Activated CD8-positive, alpha-beta memory T cell treated with anti-CD3 and anti-CD28 coated beads for 24 hours (primary cell): ENCODE results near the gene SCAMP3.
"Not testable (repeated sequence)": the region's sequence is repeated elsewhere in the genome, so short reads cannot be mapped to it uniquely, and the experiment has no call there.

Source experiments
- DNase-seq: peaks from one replicate; pipeline ENCODE4 v3.0.0-alpha.2; 2020

Gene SCAMP3

DNA sequence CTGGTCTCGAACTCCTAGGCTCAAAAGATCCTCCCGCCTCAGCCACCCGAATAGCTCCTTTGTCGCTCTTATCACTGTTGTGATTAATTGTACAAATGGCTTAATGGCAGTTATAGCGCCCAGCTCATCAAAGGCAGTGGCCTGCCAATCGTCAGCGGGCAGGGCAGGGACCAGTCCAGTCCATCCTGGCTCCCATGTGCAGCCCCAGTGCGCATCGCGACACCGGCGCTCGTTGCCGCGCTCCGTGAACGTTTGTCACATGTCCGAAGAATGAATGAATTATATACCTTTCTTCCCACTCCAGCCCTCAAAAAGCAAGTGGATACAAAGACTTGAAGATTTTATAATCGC is 35.3 kb downstream of the SCAMP3 start:
- DNase-seq, result peak; percentile 96

- DNase-seq, result no peak
These were observed 35.8 kb downstream of the SCAMP3 start for GRCh38 chr1:155226188-155226909.

DNA sequence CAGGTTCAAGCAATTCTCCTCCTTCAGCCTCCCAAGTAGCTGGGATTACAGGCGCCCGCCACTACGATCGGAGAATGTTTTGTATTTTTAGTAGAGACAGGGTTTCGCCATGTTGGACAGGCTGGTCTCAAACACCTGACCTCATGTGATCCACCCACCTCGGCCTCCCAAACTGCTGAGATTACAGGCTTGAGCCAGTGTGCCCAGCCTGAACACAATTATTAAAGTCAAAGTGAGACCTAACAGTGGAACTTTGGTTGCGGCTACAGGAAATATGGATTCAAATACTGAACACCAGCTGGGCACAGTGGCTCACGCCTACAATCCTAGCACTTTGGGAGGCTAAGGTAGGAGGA is 36.8 kb downstream of the SCAMP3 start:
- peak; percentile 60 for DNase-seq

DNA sequence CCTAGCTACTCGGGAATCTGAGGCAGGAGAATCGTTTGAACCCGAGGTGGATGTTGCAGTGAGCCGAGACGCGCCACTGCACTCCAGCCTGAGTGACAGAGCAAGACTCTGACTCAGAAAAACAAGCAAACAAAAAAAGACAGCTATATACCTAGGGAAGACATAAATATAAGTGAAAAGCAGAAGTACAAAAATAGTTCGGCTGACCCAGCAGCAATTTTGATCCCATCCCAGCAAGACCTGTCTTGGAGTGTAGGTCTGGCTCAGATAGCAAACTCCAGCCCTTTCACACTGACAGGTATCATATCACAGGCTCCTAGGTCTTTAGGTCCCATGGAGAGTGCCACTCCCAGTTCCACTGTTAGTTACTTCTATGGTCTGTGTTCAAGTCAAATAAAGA is 39.1 kb downstream of the SCAMP3 start:
- no peak for DNase-seq

DNA sequence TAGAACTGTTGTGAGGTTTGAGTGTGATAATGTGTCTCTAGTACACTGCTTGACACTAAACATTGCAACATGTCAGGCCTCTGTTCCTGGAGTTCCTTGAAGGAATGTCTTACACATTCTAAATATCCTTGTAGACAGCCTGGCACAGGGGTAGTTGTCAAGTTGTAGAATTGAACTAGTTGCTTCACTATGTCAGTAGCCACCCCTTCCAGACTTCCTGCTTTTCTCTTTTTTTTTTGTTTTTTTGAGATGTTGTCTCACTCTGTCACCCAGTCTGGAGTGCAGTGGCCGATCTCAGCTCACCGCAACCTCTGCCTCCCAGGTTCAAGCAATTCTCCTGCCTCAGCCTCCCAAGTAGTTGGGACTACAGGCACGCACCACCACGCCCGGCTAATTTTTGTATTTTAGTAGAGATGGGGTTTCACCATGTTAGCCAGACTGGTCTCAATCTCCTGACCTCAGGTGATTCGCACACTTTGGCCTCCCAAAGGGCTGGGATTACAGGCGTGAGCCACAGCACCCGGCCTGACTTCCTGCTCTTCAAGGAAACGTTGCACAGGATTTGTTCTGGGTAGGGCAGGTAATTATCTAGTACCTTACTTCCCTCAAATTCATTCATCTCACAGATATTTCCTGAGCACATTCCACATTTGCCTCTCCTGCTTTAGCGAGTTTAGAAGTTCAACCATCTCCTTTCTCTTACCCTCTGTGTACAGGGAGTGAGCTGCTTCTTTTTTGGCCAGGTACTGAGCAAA is 41.8 kb downstream of the SCAMP3 start:
- not testable (repeated sequence) for DNase-seq

DNA sequence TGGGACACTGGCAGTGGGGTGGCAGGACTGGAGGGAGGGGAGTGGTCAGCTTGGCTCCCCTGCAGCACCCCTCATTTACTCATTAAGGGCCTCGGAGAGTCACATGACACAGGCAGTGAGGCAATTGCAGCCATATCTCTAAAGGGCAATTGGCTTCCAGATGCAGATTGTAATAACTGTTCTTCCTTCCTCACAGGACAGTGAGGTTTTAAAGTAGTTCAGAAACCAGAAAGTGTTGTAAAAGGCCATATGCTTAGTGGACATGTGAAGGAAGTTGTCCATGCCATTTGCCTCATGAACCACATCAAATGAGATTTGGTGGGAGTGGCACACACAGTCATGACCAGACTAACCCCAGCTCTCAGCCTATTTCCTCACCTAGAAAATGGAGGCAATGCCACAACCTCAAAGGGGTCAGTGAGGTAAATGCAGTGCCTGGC is 42.5 kb downstream of the SCAMP3 start:
- DNase-seq, result peak; percentile 64

DNA sequence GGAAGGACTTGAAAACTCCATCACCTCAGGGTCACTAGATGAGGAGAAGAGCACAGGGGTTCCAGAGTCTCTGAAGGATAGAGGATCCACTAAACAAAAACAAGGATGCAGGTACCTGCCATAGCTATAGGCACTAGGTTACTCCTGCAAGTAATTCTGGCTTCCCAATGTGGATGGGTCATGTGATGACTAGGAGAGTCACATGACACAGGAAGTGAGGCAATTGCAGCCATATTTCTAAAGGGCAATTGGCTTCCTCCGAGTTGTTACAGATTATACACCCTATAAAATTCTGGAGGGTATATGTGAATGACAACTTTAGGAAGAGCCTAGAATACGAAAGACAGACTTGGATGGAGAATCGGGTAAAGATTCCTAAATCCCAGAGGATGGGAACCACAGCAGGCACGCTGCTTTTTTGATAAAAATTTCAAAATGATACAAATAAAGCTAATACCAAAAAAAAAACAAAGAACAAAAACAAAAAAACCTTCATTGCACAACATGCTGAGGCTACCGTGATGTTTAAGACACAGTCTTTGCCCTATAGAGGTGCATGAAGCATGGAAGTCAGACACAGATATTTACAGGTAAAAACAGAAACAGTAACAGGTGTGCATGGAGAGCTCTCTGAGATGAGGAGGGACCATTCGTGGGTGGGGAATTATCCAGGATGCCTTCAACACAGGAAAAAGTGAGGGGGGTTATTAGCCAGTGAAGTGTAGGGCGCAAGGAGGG is 43.1 kb downstream of the SCAMP3 start:
- DNase-seq, result peak; percentile 65

DNA sequence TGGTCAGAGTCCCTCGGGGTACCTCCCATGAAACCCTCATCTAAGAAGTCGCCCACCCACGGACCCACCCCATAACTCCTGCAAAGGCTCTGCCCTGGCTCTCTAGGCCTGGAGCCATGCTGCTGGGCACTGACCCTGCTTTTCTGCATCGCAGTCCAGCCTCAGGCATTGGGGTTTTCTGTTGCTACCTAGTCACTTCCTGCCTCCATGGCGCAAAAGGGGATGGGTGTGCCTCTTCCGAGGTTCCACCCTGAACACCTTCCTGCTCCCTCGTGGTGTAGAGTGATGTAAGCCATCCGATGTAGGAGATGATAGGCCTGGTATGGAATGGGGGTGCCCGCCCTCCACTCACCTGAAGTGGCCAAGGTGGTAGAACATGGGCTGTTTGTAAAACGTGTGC is 47.5 kb downstream of the SCAMP3 start:
- not testable (repeated sequence) for DNase-seq

GRCh38 chr1:155212051-155212440 is 50.1 kb downstream of the SCAMP3 start:
- DNase-seq, result not testable (repeated sequence)

DNA sequence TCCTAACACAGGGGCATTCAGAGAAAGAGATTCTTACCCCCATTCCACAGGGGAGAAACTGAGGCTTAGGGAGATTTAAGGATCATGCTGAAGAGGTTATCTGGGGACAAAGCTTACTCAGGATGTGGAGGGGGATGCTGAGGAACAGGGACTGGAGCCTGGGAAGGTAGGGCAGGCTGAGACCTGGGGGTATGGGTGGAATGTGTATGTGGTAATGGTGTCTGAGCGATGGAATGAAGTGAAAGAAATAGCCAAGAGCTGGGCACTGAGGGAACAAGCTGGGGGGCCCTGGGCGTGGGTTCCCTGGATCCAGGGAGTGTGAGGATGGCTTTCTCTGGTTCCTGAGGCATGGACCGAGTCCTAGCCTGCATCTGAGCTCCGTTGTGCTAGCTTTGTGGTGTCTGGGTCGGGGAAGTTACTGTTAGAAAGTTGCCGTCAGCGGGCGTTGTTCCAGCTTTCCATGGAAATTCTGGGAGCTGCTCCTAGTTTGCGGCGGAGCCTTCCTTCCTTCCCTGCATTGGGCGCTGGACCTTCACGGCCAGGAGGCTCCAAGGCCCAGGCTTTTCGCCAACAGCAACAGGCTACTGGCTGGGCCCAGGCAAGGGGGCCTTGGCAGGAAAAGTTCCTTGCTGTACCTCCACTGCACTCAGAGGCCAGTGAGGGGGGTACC is 50.6 kb downstream of the SCAMP3 start:
- not testable (repeated sequence) for DNase-seq

DNA sequence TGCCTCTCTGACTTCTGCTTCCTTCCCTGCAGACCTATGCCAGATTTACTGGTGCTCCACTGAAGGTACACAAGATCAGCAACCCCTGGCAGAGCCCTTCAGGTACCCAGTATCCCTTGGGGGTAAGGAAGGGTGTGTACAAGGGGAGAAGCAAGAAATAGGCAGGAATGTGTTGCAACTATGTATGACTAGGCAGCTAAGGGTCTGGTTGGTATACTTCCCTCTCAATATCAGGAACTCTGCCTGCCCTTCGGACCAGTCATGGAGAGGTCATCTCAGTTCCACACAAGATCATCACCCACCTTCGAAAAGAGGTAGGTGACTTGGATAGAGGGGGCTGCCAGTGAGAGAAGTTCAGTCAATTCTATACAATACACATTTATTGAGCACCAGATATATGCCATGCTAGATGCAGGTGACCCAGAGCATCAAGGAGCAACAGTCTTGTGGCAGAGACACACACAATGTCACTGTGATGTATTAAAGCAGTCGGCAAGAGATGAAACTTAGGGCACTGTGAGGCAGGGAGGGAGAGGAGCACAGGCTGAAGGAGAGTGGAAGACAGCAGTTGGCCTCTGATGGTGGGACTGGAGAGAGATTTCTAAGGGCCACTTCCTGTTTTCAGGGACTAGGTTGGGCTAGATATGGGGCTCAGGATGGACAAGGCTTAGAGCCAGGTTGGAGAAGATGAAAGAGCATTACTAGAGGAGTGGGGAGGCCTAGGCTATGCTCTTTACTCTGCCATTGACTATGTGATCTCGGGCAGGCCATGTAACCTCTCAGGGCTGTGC is 51.7 kb downstream of the SCAMP3 start:
- DNase-seq, result no peak

- no peak for DNase-seq
These were observed 52.8 kb downstream of the SCAMP3 start for GRCh38 chr1:155209312-155209721.

DNA sequence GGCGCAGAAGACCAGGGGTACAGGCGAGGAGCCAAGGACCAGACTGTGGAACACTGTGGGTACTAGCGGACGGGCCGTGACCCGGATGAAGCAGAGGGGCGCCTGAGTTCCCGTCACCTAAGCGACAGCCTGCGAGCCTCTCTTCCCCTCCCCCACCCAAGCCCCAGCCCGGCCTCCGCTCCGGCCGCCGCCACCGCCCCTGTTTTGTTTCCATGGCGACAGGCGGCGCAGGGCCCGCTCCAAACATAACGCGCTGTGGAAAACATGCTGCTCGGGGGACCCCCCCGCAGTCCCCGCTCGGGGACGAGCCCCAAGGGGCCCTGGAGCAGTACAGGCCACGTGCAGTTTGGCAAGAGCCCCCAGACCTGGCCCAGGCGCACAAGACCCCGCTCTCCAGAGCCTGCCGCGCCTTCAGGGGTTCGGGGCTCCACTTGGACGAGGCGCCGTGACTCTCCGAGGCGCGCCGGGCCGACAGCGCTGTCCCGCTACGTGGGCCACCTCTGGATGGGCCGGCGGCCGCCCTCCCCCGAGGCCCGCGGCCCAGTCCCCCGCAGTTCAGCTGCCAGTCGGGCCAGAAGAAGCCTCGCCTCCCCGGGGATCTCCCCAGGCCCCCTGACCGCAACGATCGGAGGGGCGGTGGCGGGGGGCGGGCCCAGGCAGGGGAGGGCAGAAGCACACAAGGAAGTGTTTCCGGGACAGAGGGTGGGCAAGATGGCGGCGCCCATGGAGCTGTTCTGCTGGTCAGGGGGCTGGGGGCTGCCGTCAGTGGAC is 53.4 kb downstream of the SCAMP3 start, which contains the start of gene MTX1:
Gene MTX1, plus strand, starts transcription at position 155 of the 771 bp plus-strand sequence. Its CDS starts 110 bp downstream, at position 265.
- peak; percentile 94 for DNase-seq

GRCh38 chr1:155207806-155208540 is 54.2 kb downstream of the SCAMP3 start, which contains the start of gene THBS3:
THBS3 (minus strand) TSS chr1:155207897; CDS start chr1:155207876, 21 bp downstream.
- no peak for DNase-seq

DNA sequence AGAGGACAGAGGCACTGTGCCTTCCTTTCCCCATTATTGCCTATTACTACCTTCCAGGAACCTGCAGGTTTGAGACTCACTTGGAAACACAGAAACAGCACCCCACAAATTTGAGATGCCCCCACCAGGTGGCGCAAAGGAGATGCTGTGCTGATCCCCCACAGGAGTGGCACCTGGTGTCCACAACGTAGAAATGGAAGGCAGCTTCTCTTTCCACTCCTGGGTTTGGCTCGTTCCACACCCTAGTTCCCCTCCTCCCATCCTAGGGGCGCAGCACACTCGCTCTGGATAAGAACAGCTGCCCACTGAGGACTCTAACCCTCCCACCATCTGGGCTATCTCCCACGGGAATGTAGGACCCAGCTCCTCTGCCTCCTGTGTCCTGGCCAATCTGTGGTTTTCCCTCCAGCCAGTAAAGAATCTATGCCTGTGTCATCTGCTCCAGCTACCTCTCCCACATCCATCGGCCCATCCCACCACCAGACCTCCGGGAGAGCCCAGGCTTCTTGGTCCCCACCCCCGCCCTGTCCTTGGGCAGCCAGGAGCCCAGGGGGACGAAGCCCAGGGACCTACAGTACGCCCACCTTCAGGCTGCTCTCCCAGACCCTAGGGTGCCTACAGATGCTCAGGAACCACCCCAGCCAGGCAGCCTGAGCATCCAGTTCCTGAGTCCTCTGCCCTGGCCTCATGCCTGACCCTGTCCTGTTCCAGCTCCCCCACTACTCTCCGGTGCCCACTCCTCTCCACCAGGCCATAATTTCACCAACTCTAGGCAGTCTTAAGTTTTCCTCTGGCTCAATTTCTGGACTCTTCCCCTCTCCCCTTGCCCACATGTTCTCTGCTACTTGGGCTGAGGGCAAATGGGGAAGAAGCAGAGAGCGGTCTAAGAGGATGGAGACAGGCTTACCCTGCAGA is 55.0 kb downstream of the SCAMP3 start:
- peak; percentile 98 for DNase-seq
